Gastroesophageal sphincter (tissue), 4 donors: ENCODE data around the gene WDR11. TPM values are rescaled to one million over a fixed set of nuclear protein-coding genes. Genes with fewer than 3 reads are reported as not detected.

Source experiments
- ATAC-seq: fragments of 150-250 bp; one replicate; pipeline ENCODE4 v1.9.1; 2016; ENCODE audit warnings: mild to moderate bottlenecking, moderate library complexity
- H3K27ac ChIP-seq, 4 donors: fragments of 200-600 bp; sonication (generic) in 3 of 4; 1 replicate in 3 of 4; 2 replicates in 1 of 4; pipeline ENCODE4 v1.5.1; 2016 to 2019
- H3K27me3 ChIP-seq: fragments of 200-600 bp; sonication (generic); one replicate; pipeline ENCODE4 v1.5.1; 2019
- H3K36me3 ChIP-seq, 2 donors: fragments of 200-600 bp; sonication (generic); one replicate each; pipeline ENCODE4 v1.5.1; 2019; ENCODE audit warnings: control low read depth in 1 of 2
- H3K4me1 ChIP-seq, 3 donors: fragments of 200-600 bp; sonication (generic); 1 replicate in 2 of 3; 2 replicates in 1 of 3; pipeline ENCODE4 v1.5.1; 2016 to 2019; ENCODE audit warnings: control low read depth in 2 of 3
- H3K4me3 ChIP-seq, 2 donors: fragments of 200-600 bp; sonication (generic); one replicate each; pipeline ENCODE4 v1.5.1; 2019; ENCODE audit warnings: mild to moderate bottlenecking in 1 of 2, moderate library complexity in 1 of 2
- H3K9me3 ChIP-seq, 3 donors: fragments of 200-600 bp; sonication (generic); one replicate each; pipeline ENCODE4 v1.5.1; 2017 to 2019; ENCODE audit warnings: control low read depth in 2 of 3
- EP300 ChIP-seq: sonication (generic); formaldehyde crosslinking; IDR thresholded peaks from one replicate; pipeline ENCODE4 v1.6.1; 2017; ENCODE audit warnings: antibody characterized with exemption, mild to moderate bottlenecking
- POLR2A ChIP-seq, 2 donors: fragments of 450-650 bp; IDR thresholded peaks; one replicate each; pipeline ENCODE4 v1.6.1; 2017; ENCODE audit warnings: antibody characterized with exemption in 2 of 2, mild to moderate bottlenecking in 2 of 2, moderate library complexity in 1 of 2
- POLR2AphosphoS5 ChIP-seq: sonication (generic); formaldehyde crosslinking; IDR thresholded peaks from one replicate; pipeline ENCODE4 v1.6.1; 2017; ENCODE audit warnings: antibody characterized with exemption
- WGBS, 2 donors: methylation state at CpG; one replicate each; pipeline ENCODE4 v1.1.5; 2018; ENCODE audit warnings: low coverage in 1 of 2; 5-methylcytosine and 5-hydroxymethylcytosine counted together
- total RNA-seq, 4 donors: library from RNA; depleted of rRNA; stranded (reverse); fragments of >200 nt; gene quantifications; one replicate each; pipeline ENCODE4 v1.1.0, GENCODE V29; 2016
- TF ChIP-seq, protein P1 (sequence below), 4 experiments: fragments of 200-600 bp in 2 of 4; fragments of 450-650 bp in 2 of 4; sonication (generic) in 1 of 4; IDR thresholded peaks; one replicate each; pipeline ENCODE4 v1.5.1; 2017 to 2019; ENCODE audit warnings: antibody characterized with exemption in 4 of 4, mild to moderate bottlenecking in 2 of 4, moderate library complexity in 2 of 4

The WDR11 gene, protein sequence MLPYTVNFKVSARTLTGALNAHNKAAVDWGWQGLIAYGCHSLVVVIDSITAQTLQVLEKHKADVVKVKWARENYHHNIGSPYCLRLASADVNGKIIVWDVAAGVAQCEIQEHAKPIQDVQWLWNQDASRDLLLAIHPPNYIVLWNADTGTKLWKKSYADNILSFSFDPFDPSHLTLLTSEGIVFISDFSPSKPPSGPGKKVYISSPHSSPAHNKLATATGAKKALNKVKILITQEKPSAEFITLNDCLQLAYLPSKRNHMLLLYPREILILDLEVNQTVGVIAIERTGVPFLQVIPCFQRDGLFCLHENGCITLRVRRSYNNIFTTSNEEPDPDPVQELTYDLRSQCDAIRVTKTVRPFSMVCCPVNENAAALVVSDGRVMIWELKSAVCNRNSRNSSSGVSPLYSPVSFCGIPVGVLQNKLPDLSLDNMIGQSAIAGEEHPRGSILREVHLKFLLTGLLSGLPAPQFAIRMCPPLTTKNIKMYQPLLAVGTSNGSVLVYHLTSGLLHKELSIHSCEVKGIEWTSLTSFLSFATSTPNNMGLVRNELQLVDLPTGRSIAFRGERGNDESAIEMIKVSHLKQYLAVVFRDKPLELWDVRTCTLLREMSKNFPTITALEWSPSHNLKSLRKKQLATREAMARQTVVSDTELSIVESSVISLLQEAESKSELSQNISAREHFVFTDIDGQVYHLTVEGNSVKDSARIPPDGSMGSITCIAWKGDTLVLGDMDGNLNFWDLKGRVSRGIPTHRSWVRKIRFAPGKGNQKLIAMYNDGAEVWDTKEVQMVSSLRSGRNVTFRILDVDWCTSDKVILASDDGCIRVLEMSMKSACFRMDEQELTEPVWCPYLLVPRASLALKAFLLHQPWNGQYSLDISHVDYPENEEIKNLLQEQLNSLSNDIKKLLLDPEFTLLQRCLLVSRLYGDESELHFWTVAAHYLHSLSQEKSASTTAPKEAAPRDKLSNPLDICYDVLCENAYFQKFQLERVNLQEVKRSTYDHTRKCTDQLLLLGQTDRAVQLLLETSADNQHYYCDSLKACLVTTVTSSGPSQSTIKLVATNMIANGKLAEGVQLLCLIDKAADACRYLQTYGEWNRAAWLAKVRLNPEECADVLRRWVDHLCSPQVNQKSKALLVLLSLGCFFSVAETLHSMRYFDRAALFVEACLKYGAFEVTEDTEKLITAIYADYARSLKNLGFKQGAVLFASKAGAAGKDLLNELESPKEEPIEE
- total RNA-seq, result 10 to 100 TPM; 37.2 to 62.4 (median 42.8) TPM

DNA sequence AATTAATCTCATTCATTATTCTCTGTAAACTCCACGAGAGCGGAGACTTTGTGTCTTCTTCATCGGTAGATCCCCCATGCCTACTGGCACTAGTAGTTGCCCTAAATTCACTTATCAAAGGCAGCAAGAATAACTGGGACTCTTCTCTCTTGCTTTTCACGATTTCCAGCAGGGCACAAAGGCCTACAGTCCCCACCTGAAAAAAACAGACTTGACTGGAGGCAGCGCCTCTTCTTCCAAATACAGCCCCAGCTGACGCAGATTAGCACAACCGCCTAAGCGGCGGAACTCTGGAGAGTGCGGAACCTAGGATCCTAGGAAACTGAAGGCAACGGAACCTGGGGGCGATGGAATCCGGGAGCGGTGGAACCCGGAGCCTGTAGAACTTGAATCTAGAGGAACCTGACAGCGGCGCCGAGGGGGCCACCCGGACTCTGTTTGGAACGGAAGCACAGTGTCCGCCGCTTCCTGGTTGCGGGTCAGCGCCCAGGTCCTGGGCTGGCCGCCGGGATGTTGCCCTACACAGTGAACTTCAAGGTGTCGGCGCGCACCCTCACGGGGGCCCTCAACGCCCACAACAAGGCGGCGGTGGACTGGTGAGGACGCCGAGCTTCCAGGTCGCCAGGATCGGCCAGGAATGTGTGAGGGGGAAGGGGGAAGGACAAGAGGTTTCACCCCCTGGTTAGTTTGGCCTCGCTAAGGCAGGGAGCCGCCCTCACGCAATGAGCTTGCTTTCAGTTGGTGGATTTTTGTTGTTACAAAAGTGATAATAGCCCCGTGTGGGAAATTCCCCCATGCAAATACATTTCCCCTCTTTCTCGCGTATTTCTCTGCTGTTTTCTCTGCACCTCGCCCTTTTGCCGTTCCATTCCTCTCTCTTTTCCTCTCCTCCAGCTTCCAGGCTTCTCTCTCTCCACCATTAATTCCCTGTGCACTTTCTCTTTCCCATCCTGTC is at the start of gene WDR11:
Gene WDR11 (plus strand): TSS at position 452 of the 955 bp plus-strand sequence. CDS start 59 bp downstream, at position 511.
- H3K9me3 ChIP-seq, result no peaks in the 10 kb centered on the region
- TF ChIP-seq POLR2AphosphoS5 (peak; percentile 87), POLR2A (IDR thresholded peaks at IDR 0.05) (peak; percentile 71 to 78)
- TF ChIP-seq, protein P1, sequence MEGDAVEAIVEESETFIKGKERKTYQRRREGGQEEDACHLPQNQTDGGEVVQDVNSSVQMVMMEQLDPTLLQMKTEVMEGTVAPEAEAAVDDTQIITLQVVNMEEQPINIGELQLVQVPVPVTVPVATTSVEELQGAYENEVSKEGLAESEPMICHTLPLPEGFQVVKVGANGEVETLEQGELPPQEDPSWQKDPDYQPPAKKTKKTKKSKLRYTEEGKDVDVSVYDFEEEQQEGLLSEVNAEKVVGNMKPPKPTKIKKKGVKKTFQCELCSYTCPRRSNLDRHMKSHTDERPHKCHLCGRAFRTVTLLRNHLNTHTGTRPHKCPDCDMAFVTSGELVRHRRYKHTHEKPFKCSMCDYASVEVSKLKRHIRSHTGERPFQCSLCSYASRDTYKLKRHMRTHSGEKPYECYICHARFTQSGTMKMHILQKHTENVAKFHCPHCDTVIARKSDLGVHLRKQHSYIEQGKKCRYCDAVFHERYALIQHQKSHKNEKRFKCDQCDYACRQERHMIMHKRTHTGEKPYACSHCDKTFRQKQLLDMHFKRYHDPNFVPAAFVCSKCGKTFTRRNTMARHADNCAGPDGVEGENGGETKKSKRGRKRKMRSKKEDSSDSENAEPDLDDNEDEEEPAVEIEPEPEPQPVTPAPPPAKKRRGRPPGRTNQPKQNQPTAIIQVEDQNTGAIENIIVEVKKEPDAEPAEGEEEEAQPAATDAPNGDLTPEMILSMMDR (IDR thresholded peaks at IDR 0.05), result no peak
- H3K4me3 ChIP-seq, result peak within 1 kb of the TSS; percentile 69 to 84
- H3K27ac ChIP-seq, result peak within 1 kb of the TSS; percentile 68 to 88 (median 85)
- peak; percentile 98 for ATAC-seq
- WGBS, 2 donors, result 0 to 8% methylated on average over 2 to 17 of the region's 45 CpGs
- peaks cover 0 to 23% of the 10 kb centered on the region in 2 donors for H3K36me3 ChIP-seq
- H3K4me1 ChIP-seq, result peaks cover 0 to 26% (median 5%) of the 10 kb centered on the region in 3 donors
- no peaks in the 10 kb centered on the region for H3K27me3 ChIP-seq

DNA sequence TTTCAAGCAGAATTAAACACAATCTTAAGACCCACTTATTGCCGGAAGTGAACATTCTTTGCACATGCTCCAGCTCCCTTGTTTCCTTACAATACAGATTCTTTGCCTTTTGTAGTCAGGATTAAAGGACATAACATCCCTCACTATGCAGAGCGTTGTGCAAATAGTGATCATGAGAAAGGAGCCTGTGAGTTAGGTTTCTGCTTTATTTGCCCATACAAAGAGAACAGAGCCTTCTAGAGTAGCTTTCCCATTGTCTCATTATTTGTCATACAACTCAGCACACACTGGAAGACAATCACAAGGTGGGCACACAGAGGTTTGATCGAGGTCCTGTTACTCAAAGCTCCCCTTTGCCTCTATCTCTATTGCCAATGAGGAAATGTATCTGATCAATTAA is 48.2 kb upstream of the WDR11 start:
- H3K27ac ChIP-seq, result no peak overlapping the region
- ATAC-seq, result no peak
- no peaks in the 10 kb centered on the region for H3K4me1 ChIP-seq
- WGBS, 2 donors, result 74 to 86% methylated on average over 3 of the region's 3 CpGs
- TF ChIP-seq POLR2A (IDR thresholded peaks at IDR 0.05) (no peak), POLR2AphosphoS5 (no peak), EP300 (no peak)
- TF ChIP-seq, protein P1 (IDR thresholded peaks at IDR 0.05), result no peak
- no peaks in the 10 kb centered on the region for H3K9me3 ChIP-seq
- H3K36me3 ChIP-seq, result no peaks in the 10 kb centered on the region
- H3K4me3 ChIP-seq, result no peak overlapping the region
- no peaks in the 10 kb centered on the region for H3K27me3 ChIP-seq

DNA sequence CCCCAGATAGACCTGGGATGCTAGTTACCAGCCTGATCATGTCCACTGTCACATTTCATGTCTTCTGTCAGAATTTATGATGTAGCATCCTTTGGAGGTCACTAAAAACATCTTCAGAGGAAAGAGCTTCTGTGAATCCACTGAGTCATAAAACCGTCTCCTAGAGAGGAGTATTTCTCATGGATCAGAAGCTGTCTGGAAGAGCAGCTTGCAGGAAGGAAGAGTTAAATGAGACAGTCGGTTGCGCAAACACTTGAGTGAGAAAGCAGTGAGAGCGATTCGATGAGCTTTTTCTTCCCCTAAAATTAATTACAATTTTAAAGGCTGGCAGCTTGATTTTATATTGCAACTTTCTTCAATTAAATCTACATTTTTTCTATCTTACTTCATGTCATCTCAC is 47.2 kb upstream of the WDR11 start:
- WGBS, 2 donors, result 66 to 83% methylated on average over 5 of the region's 5 CpGs
- ATAC-seq, result no peak
- no peaks in the 10 kb centered on the region for H3K36me3 ChIP-seq
- no peak overlapping the region for H3K27ac ChIP-seq
- no peaks in the 10 kb centered on the region for H3K27me3 ChIP-seq
- no peaks in the 10 kb centered on the region for H3K9me3 ChIP-seq
- TF ChIP-seq POLR2A (IDR thresholded peaks at IDR 0.05) (no peak), EP300 (no peak), POLR2AphosphoS5 (no peak)
- TF ChIP-seq, protein P1 (IDR thresholded peaks at IDR 0.05), result no peak
- no peak overlapping the region for H3K4me3 ChIP-seq
- no peaks in the 10 kb centered on the region for H3K4me1 ChIP-seq
